ENCODE data around the gene EBI3.

- TF ChIP-seq CTCF (IDR thresholded peaks at IDR 0.05) (no peak), EZH2 (IDR thresholded peaks at IDR 0.05; ENCODE audit: borderline replicate concordance, insufficient read depth, low read depth, low read length, poor library complexity, severe bottlenecking) (no peak)
Measured at GRCh38 chr19:4215807-4216206, 13.5 kb upstream of the EBI3 start.
